ENCODE results near the gene GON7. TPM values are rescaled to one million over a fixed set of nuclear protein-coding genes. Genes with fewer than 3 reads are reported as not detected.

The GON7 gene
- total and polyA plus RNA-seq, 2 of the 8 experiments (the other 6 are each of a cell fraction or from before 2014, with no cell fraction given) = 3.8 to 9.9 TPM

- Histone ChIP-seq H3K56ac (replicated peaks; ENCODE audit: insufficient read length, low read depth, low read length) (no peak overlapping the region), H2BK120ac (replicated peaks; ENCODE audit: low read depth, low read length) (no peak overlapping the region), H3K27me3 (replicated peaks in 1 of 4; ENCODE audit: control insufficient read depth in 3 of 4, extremely low read depth in 1 of 4, insufficient read depth in 3 of 4, low read length in 3 of 4) (no peaks in the 10 kb centered on the region), H2AFZ (ENCODE audit: low read length) (no peak overlapping the region), H3K4ac (replicated peaks; ENCODE audit: insufficient read length, low read depth, low read length) (no peak overlapping the region), H4K8ac (ENCODE audit: extremely low read depth, insufficient read depth, low read length) (no peak overlapping the region), H3K4me3 (ENCODE audit: extremely low read depth in 1 of 4, insufficient read depth in 2 of 4, low read depth in 3 of 4, low read length in 4 of 4) (no peak overlapping the region), H2AK5ac (ENCODE audit: low read depth, low read length) (no peak overlapping the region), H4K20me1 (replicated peaks in 1 of 2; ENCODE audit: control insufficient read depth in 1 of 2, insufficient read depth in 2 of 2, low read length in 2 of 2) (no peaks in the 10 kb centered on the region), H3K4me1 (replicated peaks in 1 of 4; ENCODE audit: control insufficient read depth in 3 of 4, insufficient read depth in 4 of 4, low read length in 3 of 4) (no peaks in the 10 kb centered on the region; a peak in 3 of 7 replicates), H3K79me2 (ENCODE audit: control insufficient read depth in 1 of 2, insufficient read depth in 2 of 2, low read length in 2 of 2) (no peaks in the 10 kb centered on the region), H3K36me3 (ENCODE audit: control insufficient read depth in 2 of 4, insufficient read depth in 4 of 4, low read length in 3 of 4) (no peaks in the 10 kb centered on the region), H3K4me2 (ENCODE audit: insufficient read depth in 1 of 2, low read depth in 2 of 2, low read length in 2 of 2) (no peak overlapping the region), H3K23me2 (ENCODE audit: low read depth, low read length) (no peaks in the 10 kb centered on the region), H2BK20ac (ENCODE audit: low read length) (no peak overlapping the region), H2BK15ac (ENCODE audit: low read length) (no peak overlapping the region), H3K18ac (ENCODE audit: extremely low read depth, low read length) (peak overlapping the region; percentile 38; the same call in 1 of the 2 replicates), H3K9me3 (ENCODE audit: insufficient read depth in 2 of 2, low read depth in 1 of 2, low read length in 1 of 2) (no peaks in the 10 kb centered on the region), H4K5ac (ENCODE audit: insufficient read length, low read depth, low read length) (no peak overlapping the region), H3K79me1 (ENCODE audit: low read depth, low read length) (no peaks in the 10 kb centered on the region), H3K27ac (ENCODE audit: low read depth, low read length) (no peak overlapping the region), H3K9ac (replicated peaks in 1 of 4; ENCODE audit: extremely low read depth in 1 of 4, low read depth in 3 of 4, low read length in 3 of 4) (no peak overlapping the region), H2BK5ac (ENCODE audit: low read depth, low read length) (no peak overlapping the region), H3K23ac (ENCODE audit: insufficient read length) (no peak overlapping the region), H2BK12ac (ENCODE audit: low read depth, low read length) (no peak overlapping the region), H4K91ac (replicated peaks; ENCODE audit: insufficient read length, low read length) (no peak overlapping the region), H3K14ac (ENCODE audit: insufficient read length) (no peak overlapping the region)
- DNase-seq (ENCODE audit: low read depth in 1 of 2, low spot score in 2 of 2) (no peak), FAIRE-seq (no peak)
- TF ChIP-seq HDAC6 (IDR thresholded peaks at IDR 0.05; ENCODE audit: low read depth, low read length) (no peak), POU5F1 (IDR thresholded peaks at IDR 0.05; ENCODE audit: low read depth, low read length) (no peak)
- ChIA-PET POLR2A (ENCODE audit: partially characterized antibody) (no interaction called here), CTCF (ENCODE audit: partially characterized antibody) (interaction anchor here (0.6 to 1.5 kb wide), 7 partner anchors 48 to 373 kb away, joined by 3 to 4 read pairs (median 3); no protein-coding TSS in a partner anchor)
- WGBS, 2 experiments (ENCODE audit: extremely low coverage in 1 of 2, insufficient coverage in 1 of 2, insufficient read length in 1 of 2, insufficient replicate concordance in 2 of 2, low coverage in 1 of 2, low lambda C conversion rate in 2 of 2, missing lambda C conversion rate in 1 of 2) = 87% methylated on average over 10 of the region's 10 CpGs; no CpG with 5 or more reads in 1 of the 2 experiments
These were observed 27.9 kb upstream of the GON7 start for GRCh38 chr14:93234798-93235197.
